ENCODE data around the gene IFNGR1.
A peak's percentile ranks its signal among the peaks of the same experiment; 100 is the strongest.

Gene IFNGR1

GRCh38 chr6:137233911-137234863 is 15.0 kb upstream of the IFNGR1 start:
- no peak overlapping the region for H3K27ac ChIP-seq (ENCODE audit: low read length)
- H2AFZ ChIP-seq (ENCODE audit: low read length): no peak overlapping the region

GRCh38 chr6:137231895-137232294 is 12.7 kb upstream of the IFNGR1 start:
- no peak overlapping the region for H2AFZ ChIP-seq (ENCODE audit: low read length)
- H3K9ac ChIP-seq (ENCODE audit: low read length): no peak overlapping the region
- H3K4me3 ChIP-seq (ENCODE audit: low read length): no peak overlapping the region
- no peaks in the 10 kb centered on the region for H3K79me2 ChIP-seq (ENCODE audit: low read length)
- no peaks in the 10 kb centered on the region for H3F3A ChIP-seq (ENCODE audit: insufficient read depth, low read length)
- H4K20me1 ChIP-seq (ENCODE audit: insufficient read depth, low read length): no peaks in the 10 kb centered on the region
- no peaks in the 10 kb centered on the region for H3K9me2 ChIP-seq (replicated peaks; ENCODE audit: insufficient read depth, low read length)
- no peaks in the 10 kb centered on the region for H3K36me3 ChIP-seq (replicated peaks; ENCODE audit: insufficient read depth, low read length)
- H3K27me3 ChIP-seq (replicated peaks; ENCODE audit: insufficient read depth, low read length): peaks cover 48% of the 10 kb centered on the region
- TF ChIP-seq EZH2phosphoT487 (IDR thresholded peaks at IDR 0.05; ENCODE audit: low read length) (no peak), EZH2 (optimal IDR thresholded peaks at IDR 0.05; ENCODE audit: low read depth, low read length) (no peak), CTCF (IDR thresholded peaks at IDR 0.05; ENCODE audit: low read length) (no peak)
- DNase-seq: no peak
- no peaks in the 10 kb centered on the region for H3K9me3 ChIP-seq (replicated peaks; ENCODE audit: insufficient read depth, low read length)
- no peak overlapping the region for H3K27ac ChIP-seq (ENCODE audit: low read length)
- H3K4me1 ChIP-seq (ENCODE audit: low read length): peaks cover 23% of the 10 kb centered on the region
- no peak overlapping the region for H3K4me2 ChIP-seq (ENCODE audit: low read depth, low read length)

More at GRCh38 chr6:137233911-137234863, 15.0 kb upstream of the IFNGR1 start:
- no peak for TF ChIP-seq EZH2 (optimal IDR thresholded peaks at IDR 0.05; ENCODE audit: low read depth, low read length)
- TF ChIP-seq CTCF (IDR thresholded peaks at IDR 0.05; ENCODE audit: low read length): no peak
- no peak for TF ChIP-seq EZH2phosphoT487 (IDR thresholded peaks at IDR 0.05; ENCODE audit: low read length)
- no peaks in the 10 kb centered on the region for H3K9me2 ChIP-seq (replicated peaks; ENCODE audit: insufficient read depth, low read length)
- H3F3A ChIP-seq (ENCODE audit: insufficient read depth, low read length): no peaks in the 10 kb centered on the region
- no peaks in the 10 kb centered on the region for H3K9me3 ChIP-seq (replicated peaks; ENCODE audit: insufficient read depth, low read length)
- H3K36me3 ChIP-seq (replicated peaks; ENCODE audit: insufficient read depth, low read length): no peaks in the 10 kb centered on the region
- H3K27me3 ChIP-seq (replicated peaks; ENCODE audit: insufficient read depth, low read length): peaks cover 28% of the 10 kb centered on the region
- peak overlapping the region; percentile 16; the same call in 1 of the 2 replicates for H3K4me2 ChIP-seq (ENCODE audit: low read depth, low read length)
- no peaks in the 10 kb centered on the region for H3K79me2 ChIP-seq (ENCODE audit: low read length)
- peak; percentile 36 for DNase-seq
- no peak overlapping the region for H3K4me3 ChIP-seq (ENCODE audit: low read length)
- no peak overlapping the region for H3K9ac ChIP-seq (ENCODE audit: low read length)
- H3K4me1 ChIP-seq (ENCODE audit: low read length): peaks cover 16% of the 10 kb centered on the region; the same call in 1 of the 2 replicates
- H4K20me1 ChIP-seq (ENCODE audit: insufficient read depth, low read length): no peaks in the 10 kb centered on the region

- Histone ChIP-seq H3K36me3 (replicated peaks; ENCODE audit: insufficient read depth, low read length) (no peaks in the 10 kb centered on the region), H4K20me1 (ENCODE audit: insufficient read depth, low read length) (no peaks in the 10 kb centered on the region), H2AFZ (ENCODE audit: low read length) (no peak overlapping the region), H3K4me2 (ENCODE audit: low read depth, low read length) (no peak overlapping the region), H3K9me3 (replicated peaks; ENCODE audit: insufficient read depth, low read length) (no peaks in the 10 kb centered on the region), H3F3A (ENCODE audit: insufficient read depth, low read length) (no peaks in the 10 kb centered on the region), H3K4me3 (ENCODE audit: low read length) (no peak overlapping the region), H3K27me3 (replicated peaks; ENCODE audit: insufficient read depth, low read length) (peaks cover 54% of the 10 kb centered on the region), H3K79me2 (ENCODE audit: low read length) (no peaks in the 10 kb centered on the region), H3K4me1 (ENCODE audit: low read length) (peaks cover 23% of the 10 kb centered on the region), H3K27ac (ENCODE audit: low read length) (no peak overlapping the region), H3K9ac (ENCODE audit: low read length) (no peak overlapping the region), H3K9me2 (replicated peaks; ENCODE audit: insufficient read depth, low read length) (no peaks in the 10 kb centered on the region)
- TF ChIP-seq EZH2 (optimal IDR thresholded peaks at IDR 0.05; ENCODE audit: low read depth, low read length) (no peak), CTCF (IDR thresholded peaks at IDR 0.05; ENCODE audit: low read length) (no peak), EZH2phosphoT487 (IDR thresholded peaks at IDR 0.05; ENCODE audit: low read length) (no peak)
- DNase-seq: no peak
Observed at GRCh38 chr6:137230956-137231555, 11.9 kb upstream of the IFNGR1 start.
